22Rv1 (cell line): ENCODE data around the gene DDX31.

Experiments used
- H3K27ac ChIP-seq: fragments of 450-650 bp; 2 replicates; pipeline ENCODE4 v1.5.1; 2017
- ZFX ChIP-seq: fragments of 450-650 bp; IDR thresholded peaks from 2 replicates; pipeline ENCODE4 v1.6.1; 2017; ENCODE audit warnings: antibody characterized with exemption, borderline replicate concordance
- TF ChIP-seq, protein P1 (sequence below): fragments of 450-650 bp; IDR thresholded peaks from 2 replicates; pipeline ENCODE4 v1.5.1; 2017; ENCODE audit warnings: mild to moderate bottlenecking

The DDX31 gene

DNA sequence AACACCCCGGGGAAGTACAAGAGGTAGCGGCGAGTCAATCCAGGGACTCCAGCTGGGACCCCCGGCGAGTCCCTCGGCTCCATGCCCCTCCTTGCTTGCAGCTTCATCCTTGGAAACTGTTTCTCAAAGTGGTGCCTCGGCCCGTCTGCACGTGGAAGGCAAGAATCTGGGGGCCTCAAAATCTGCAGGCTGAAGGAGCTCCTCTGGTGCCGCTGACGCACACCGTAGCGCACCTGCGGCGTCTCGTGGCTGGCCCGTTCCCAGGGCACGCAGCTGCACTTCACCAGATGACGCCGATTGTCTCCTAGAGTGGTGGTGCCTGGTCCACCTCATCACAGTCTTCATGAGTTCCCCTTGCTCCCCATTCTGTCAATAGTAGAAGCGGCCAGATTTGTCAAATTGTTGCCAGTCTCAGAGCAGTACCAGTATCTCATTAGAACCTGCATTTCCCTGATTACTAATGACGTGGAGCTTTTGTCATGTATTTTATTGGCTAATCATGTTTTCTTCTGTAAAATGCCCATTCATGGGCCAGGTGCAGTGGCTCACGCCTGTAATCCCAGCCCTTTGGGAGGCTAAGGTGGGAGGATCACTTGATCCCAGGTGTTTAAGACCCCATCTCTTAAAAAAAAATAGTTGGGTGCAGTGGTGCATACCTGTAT lies 39.1 kb upstream of the DDX31 start:
- no peak overlapping the region for H3K27ac ChIP-seq
- no peak for TF ChIP-seq ZFX
- TF ChIP-seq, protein P1, sequence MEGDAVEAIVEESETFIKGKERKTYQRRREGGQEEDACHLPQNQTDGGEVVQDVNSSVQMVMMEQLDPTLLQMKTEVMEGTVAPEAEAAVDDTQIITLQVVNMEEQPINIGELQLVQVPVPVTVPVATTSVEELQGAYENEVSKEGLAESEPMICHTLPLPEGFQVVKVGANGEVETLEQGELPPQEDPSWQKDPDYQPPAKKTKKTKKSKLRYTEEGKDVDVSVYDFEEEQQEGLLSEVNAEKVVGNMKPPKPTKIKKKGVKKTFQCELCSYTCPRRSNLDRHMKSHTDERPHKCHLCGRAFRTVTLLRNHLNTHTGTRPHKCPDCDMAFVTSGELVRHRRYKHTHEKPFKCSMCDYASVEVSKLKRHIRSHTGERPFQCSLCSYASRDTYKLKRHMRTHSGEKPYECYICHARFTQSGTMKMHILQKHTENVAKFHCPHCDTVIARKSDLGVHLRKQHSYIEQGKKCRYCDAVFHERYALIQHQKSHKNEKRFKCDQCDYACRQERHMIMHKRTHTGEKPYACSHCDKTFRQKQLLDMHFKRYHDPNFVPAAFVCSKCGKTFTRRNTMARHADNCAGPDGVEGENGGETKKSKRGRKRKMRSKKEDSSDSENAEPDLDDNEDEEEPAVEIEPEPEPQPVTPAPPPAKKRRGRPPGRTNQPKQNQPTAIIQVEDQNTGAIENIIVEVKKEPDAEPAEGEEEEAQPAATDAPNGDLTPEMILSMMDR, result no peak

DNA sequence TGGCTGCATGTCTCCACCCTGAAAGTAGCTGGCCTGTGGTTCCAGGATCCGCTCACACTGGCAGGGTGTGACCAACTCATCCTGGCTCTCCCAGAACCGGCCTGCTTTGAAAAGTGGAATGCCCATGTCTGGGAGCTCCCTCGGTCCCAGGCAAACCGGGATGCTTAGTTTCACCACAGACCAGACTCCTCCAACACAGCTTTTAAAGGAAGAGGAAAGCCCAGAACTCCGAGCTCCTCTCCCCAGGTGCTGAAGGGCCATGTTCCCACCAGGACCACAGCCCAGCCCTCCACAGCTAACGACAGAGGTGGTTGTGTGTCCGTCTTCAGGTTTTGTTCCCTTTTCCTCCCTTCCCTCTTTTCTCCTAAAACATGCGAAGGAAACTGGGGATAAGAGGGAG lies 38.5 kb upstream of the DDX31 start:
- no peak overlapping the region for H3K27ac ChIP-seq
- TF ChIP-seq ZFX, result no peak
- TF ChIP-seq, protein P1, result no peak

DNA sequence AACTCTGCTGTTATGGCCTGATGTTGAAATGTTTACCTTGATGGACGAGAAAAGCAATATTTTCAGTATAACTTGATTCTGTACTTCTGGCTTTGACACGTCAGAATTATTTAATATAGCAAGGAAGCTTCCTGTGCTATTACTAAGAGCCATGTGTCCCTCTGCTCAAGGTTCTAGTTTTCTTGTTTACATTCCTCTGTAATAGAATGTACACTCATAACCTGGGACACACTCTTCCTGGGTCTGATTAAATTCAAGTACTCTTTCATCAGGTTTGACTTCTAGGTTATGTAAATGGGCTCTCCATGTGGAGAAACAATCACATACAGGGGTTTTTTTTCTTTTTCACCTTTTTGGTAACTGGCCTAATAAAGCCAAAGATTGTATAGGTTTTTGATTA lies 33.6 kb upstream of the DDX31 start:
- TF ChIP-seq ZFX, result no peak
- TF ChIP-seq, protein P1, result no peak
- no peak overlapping the region for H3K27ac ChIP-seq

DNA sequence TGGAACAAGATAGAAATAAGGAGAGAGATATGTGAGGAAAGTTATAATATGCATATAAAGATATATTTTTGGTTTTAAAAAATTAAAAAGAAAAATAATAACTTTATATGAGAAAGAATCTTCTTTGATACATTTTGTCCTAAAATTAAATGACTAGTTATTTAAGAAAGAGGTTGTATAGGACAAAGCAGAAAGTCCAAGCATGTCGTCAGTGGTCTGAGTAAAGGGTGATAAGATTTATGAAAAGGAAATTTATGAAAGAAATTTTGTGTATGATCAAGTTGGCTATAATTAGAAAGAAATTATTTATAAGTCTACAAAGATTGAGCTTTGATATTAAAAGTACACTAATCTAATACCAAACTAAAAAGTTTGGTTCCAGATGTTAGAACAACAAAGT lies 32.5 kb upstream of the DDX31 start:
- no peak overlapping the region for H3K27ac ChIP-seq
- TF ChIP-seq, protein P1, result no peak
- no peak for TF ChIP-seq ZFX

DNA sequence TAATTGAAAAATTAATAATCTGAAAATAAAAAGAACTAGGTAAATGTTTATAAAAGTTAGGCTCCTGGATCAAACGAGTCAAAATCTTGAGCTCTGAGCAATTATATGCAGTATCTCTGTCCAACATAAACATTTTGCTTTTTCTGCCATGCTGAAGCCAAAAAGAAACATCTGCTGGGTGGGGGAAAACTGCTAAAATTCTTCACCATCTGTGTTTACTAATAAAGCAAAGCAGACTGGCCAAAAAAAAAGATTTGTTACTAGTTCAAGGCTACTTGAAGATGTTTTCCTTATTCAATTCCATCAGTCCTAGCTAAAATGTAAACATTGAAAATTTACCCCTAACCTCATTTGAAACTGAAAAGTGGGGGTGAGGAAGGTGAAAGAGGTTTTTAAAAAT lies 30.2 kb upstream of the DDX31 start:
- no peak overlapping the region for H3K27ac ChIP-seq
- TF ChIP-seq ZFX, result no peak
- TF ChIP-seq, protein P1, result no peak

DNA sequence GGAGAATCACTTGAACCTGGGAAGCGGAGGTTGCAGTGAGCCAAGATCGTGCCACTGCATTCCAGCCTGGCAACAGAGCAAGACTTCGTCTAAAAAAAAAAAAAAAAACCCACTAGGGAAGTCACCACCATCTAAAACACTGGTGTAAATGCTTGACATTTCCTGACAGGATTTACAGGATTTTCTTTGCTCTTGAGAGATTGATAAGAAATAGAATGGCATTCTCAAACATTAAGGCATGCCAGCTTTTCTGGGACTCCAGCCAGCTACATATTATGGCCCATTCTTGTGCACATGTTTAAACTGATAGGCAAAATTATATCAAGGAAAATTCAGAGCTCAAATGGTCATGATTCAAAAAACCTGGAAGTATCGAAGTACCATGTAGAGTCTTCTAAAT lies 29.2 kb upstream of the DDX31 start:
- TF ChIP-seq ZFX, result no peak
- TF ChIP-seq, protein P1, result no peak
- H3K27ac ChIP-seq, result no peak overlapping the region

DNA sequence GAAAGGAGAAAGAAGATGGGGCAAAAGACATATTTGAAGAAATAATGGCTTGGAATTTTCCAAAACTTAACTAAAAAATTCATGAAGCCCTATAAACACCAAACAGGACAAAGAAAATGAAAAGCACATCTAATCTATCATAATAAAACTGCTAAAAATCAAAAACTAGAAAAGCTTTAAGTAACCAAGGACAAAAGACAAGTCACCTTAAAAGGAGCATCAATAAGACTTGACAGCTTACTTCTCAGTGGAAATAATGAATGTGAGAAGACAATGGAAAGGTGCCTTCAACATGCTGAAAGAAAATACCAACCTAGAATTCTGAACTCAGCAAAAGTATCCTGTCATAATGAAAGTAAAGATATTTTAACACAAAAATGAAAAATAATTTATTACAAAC lies 27.4 kb upstream of the DDX31 start:
- H3K27ac ChIP-seq, result no peak overlapping the region
- TF ChIP-seq, protein P1, result no peak
- TF ChIP-seq ZFX, result no peak
